ENCODE data around the gene ZNRF3.
"Not testable (repeated sequence)": the region's sequence is repeated elsewhere in the genome, so short reads cannot be mapped to it uniquely, and the experiment has no call there.

Gene ZNRF3

DNA sequence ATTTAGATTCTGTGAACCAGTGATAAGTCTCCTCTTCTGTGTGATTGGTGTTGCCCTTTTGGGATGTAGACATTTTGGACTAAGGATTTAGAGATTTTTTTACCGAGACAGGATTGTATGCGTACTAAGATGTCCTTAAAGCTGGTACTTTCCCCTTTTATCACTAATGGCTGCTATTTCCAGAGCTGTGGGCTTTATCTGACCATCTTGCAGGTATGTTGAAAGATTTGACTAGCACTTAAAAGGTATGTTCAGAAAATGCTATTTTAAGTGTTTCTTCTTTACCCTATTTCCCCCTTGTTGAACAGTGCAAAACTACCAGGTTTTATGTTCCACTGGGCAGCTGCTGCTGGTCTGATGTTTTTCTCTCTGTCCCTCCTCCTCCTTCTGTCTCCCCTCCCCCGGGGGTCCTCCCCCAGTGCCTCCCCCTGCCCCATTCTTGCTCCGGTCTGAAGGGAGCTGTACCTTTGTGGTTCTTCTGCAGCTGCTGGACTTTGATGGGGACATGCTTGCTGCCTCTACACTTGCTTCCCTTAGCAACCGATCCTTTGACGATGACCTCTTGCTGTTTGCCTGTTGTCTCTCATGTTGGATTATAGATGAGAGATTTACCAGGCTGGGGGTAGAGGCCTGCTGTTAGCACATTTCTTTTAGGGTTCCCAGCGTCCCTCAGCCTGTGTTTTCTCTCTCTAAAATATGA is 59.6 kb downstream of the ZNRF3 start:
- Mint-ChIP-seq H3K36me3 (ENCODE audit: low read depth) (peaks cover 14% of the 10 kb centered on the region), H3K9me3 (peaks cover 15% of the 10 kb centered on the region), H3K27me3 (peaks cover 76% of the 10 kb centered on the region), H3K4me3 (no peak overlapping the region), H3K4me1 (ENCODE audit: low read depth) (no peaks in the 10 kb centered on the region), H3K27ac (no peak overlapping the region)

DNA sequence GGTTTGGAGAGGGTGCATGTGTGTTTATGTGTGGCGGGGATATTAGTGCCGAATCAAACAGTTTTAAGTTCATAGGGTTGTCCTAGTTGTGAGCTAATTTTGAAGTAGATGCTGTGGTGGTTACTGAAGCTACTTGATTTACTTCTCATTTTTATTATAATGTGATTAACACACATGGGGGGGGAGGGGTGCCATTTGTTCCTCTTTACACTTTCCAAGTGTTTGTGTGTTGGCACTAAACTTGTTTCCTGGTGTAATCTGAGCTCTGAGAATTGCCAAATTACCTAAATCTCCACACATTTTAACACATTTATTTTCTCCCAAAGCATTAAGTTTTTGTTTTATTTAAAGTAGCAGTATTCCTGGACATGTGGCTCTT is 60.1 kb downstream of the ZNRF3 start:
- Mint-ChIP-seq H3K27ac (no peak overlapping the region), H3K4me3 (no peak overlapping the region), H3K9me3 (peaks cover 18% of the 10 kb centered on the region), H3K4me1 (ENCODE audit: low read depth) (no peaks in the 10 kb centered on the region), H3K36me3 (ENCODE audit: low read depth) (peaks cover 14% of the 10 kb centered on the region), H3K27me3 (peaks cover 74% of the 10 kb centered on the region)

DNA sequence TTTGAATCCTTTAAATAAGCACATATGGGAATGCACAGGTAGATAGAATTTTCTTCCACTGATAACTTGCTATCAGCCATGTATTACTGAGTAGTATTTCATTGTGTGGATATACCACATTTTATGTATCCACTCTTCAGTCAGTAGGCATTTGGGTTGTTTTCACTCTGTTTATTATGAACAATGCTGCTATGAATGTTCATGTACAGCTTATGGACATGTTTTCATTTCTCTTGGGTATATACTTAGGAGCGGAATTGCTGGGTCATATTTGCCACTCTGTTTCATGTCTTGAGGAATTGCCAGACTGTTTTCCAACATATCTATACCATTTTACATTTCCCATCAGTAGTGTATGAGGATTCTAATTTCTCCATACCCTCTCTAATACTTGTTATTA is 63.8 kb downstream of the ZNRF3 start:
- no peak overlapping the region for H3K27ac Mint-ChIP-seq
- no peaks in the 10 kb centered on the region for H3K4me1 Mint-ChIP-seq (ENCODE audit: low read depth)
- peaks cover 19% of the 10 kb centered on the region for H3K9me3 Mint-ChIP-seq
- peaks cover 14% of the 10 kb centered on the region for H3K36me3 Mint-ChIP-seq (ENCODE audit: low read depth)
- H3K4me3 Mint-ChIP-seq: no peak overlapping the region
- peaks cover 76% of the 10 kb centered on the region for H3K27me3 Mint-ChIP-seq

DNA sequence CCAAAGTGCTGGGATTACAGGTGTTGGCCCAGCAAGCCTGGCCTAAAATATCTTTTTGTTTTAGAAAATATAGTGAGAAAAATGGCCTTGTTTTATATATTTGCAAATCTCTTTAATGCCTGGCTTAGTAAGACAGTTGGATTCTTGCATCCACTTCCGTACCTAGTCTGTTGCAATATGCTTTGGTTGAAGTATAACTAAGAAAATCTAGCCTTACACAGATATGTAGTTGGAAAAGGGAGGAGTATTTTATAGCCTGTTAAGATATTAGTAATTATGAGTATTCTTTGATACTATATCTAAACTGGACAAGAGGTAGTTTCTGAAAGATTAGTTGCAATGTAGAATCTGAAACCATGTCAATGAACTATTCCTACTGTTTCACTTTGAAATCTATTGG is 65.1 kb downstream of the ZNRF3 start:
- Mint-ChIP-seq H3K4me1 (ENCODE audit: low read depth) (no peaks in the 10 kb centered on the region), H3K36me3 (ENCODE audit: low read depth) (peaks cover 14% of the 10 kb centered on the region), H3K27ac (no peak overlapping the region), H3K4me3 (no peak overlapping the region), H3K9me3 (peaks cover 19% of the 10 kb centered on the region), H3K27me3 (peaks cover 78% of the 10 kb centered on the region)

DNA sequence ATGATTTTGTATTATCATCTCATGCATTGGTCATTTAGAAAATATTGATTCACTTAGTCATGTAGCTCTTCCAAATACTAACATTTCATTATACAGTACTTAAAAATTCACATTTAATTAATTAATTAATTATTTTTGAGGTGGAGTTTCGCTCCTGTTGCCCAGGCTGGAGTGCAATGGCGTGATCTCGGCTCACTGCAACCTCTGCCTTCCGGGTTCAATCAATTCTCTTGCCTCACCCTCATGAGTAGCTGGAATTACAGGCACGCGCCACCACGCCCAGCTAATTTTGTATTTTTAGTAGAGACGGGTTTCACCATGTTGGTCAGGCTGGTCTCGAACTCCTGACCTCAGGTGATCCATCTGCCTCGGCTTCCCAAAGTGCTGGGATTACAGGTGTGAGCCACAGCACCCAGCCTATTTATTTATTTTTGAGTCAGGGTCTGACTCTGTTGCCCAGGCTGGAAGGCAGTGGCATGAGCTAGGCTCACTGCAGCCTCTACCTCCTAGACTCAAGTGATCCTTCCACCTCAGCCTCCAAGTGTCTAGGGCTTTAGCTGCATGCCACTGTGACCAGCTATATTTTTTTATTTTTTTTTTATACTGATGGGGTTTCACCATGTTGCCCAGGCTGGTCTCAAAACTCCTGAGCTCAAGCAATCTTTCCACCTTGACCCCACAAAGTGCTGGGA is 65.6 kb downstream of the ZNRF3 start:
- Mint-ChIP-seq H3K36me3 (ENCODE audit: low read depth) (peaks cover 14% of the 10 kb centered on the region), H3K9me3 (peaks cover 19% of the 10 kb centered on the region), H3K27me3 (peaks cover 78% of the 10 kb centered on the region)
- H3K27ac Mint-ChIP-seq; H3K4me3 Mint-ChIP-seq; H3K4me1 Mint-ChIP-seq (ENCODE audit: low read depth): not testable (repeated sequence)

DNA sequence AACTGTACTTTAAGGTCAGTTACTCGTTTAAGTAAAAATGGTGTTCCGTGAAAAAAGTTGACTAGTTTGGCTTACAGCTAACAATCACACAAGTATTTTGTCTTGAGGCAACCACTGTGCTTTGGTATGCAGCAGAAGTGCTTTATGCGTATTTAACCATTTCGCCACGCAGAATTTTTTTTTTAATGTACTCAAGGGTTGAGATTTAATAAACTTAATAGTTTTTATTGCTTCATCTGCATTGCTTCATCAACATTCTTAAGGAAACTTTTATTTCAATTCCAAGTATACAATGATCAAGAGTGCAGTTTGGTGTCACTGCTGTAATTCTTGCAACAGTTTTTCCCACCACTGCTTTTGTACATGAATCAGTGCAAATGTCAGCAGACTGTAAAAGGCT is 66.4 kb downstream of the ZNRF3 start:
- Mint-ChIP-seq H3K27ac (no peak overlapping the region), H3K9me3 (peaks cover 19% of the 10 kb centered on the region), H3K4me3 (no peak overlapping the region), H3K4me1 (ENCODE audit: low read depth) (no peaks in the 10 kb centered on the region), H3K27me3 (peaks cover 84% of the 10 kb centered on the region), H3K36me3 (ENCODE audit: low read depth) (peaks cover 14% of the 10 kb centered on the region)

DNA sequence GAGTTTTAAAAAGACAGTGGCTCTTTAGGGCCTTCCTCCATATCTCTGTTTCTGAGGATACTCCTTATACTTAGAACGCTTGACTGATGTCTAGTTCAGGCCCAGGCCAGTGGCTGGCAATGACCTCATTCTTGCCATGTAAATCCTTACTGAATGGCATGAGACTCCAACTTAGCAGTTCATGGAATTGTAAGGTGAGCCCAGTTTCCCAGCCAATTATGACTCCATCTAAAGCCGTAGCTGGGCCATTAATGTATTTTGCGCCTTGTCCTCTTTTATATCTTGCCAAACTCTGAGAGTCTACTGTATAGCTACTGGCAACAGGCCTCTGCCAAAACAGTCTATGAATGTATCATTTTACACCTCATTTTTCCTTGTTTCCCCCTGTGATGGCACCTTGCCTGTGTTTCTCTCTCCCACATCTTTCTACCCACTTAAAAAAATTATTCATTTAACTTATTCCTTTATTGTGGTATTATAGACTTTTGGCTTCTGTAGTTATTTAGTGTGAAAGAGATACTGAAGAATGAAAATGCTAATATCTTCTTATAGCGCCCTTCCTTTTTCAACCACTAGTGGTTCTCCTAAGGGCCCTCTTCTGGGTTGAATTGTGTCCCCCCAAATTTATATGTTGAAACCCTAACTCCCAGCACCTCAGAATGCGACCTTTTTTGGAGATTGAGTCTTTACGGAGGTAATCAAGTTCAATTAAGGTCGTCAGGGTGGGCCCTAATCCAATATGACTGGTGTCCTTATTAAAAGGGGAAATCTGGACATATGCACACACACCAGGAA is 67.4 kb downstream of the ZNRF3 start:
- peaks cover 19% of the 10 kb centered on the region for H3K9me3 Mint-ChIP-seq
- H3K36me3 Mint-ChIP-seq (ENCODE audit: low read depth): peaks cover 14% of the 10 kb centered on the region
- H3K4me3 Mint-ChIP-seq: no peak overlapping the region
- peaks cover 7% of the 10 kb centered on the region for H3K4me1 Mint-ChIP-seq (ENCODE audit: low read depth)
- no peak overlapping the region for H3K27ac Mint-ChIP-seq
- peaks cover 83% of the 10 kb centered on the region for H3K27me3 Mint-ChIP-seq

DNA sequence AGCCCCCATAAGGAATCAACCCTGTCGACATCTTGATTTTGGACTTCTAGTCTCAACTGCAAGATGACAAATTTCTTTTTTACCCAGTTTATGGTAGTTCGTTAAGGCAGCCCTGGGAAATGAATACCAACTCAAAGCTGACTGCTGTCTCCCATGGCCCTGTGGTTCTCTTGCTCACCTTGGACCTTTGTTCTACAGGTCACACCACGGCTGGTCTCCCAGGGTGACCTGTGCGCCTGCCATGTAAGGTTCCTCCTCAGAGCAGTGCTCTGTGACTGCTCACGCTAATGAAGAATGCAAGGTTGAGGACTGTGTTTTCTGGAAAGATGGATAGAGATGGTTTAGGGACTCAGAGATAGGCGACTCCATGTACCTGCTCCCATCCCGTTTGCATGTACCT is 68.2 kb downstream of the ZNRF3 start:
- peaks cover 82% of the 10 kb centered on the region for H3K27me3 Mint-ChIP-seq
- H3K27ac Mint-ChIP-seq: no peak overlapping the region
- H3K4me1 Mint-ChIP-seq (ENCODE audit: low read depth): peaks cover 14% of the 10 kb centered on the region
- no peak overlapping the region for H3K4me3 Mint-ChIP-seq
- peaks cover 15% of the 10 kb centered on the region for H3K9me3 Mint-ChIP-seq
- peaks cover 10% of the 10 kb centered on the region for H3K36me3 Mint-ChIP-seq (ENCODE audit: low read depth)

DNA sequence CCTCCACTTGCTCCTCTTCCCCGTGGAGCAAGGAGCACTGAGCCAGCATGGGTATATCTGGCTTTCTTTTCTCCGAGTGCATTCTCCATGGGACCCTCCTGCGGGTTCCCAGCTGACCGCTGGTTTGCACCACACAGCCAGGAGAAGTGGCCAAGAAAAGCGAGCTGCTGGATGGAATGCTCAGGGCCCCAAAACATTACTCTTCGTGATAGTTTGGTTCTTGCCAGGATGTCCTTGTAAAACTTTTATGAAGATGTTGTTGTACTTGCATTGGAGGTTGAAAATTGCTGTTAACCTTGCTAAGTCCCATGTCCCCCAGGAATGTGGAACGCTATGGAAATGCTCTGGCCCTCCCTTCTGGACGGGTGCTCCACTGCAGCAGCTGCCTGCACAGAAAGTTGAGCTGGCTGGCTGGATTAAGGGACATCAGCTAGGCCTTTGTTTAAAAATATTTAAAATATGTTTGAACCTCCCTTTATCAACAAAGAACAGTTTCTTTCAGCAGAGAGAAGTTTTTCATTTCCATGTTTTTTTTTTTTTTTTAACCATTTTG is 68.7 kb downstream of the ZNRF3 start:
- Mint-ChIP-seq H3K4me3 (no peak overlapping the region), H3K36me3 (ENCODE audit: low read depth) (peaks cover 5% of the 10 kb centered on the region), H3K9me3 (peaks cover 10% of the 10 kb centered on the region), H3K4me1 (ENCODE audit: low read depth) (peaks cover 19% of the 10 kb centered on the region), H3K27me3 (peaks cover 82% of the 10 kb centered on the region), H3K27ac (no peak overlapping the region)

DNA sequence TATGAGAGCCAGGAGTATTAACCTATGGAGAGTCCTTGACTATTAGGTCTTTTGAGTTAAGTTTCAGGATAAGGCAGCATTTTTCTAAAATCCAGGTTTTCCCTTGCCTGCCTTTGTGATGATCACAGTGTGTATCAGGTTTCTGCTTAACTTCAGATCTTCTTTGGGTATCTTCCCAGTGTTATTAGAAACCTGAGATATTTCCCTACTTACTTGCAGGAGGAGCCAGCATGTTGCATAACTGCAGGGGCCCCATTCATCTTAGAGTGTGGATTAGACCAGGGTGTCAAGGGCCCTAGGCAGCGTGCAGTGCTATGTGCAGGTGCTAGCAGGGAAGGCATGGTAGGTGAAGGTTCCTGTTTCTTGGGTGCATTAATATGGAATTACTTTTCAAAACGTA is 69.5 kb downstream of the ZNRF3 start:
- peaks cover 84% of the 10 kb centered on the region for H3K27me3 Mint-ChIP-seq
- H3K4me3 Mint-ChIP-seq: no peak overlapping the region
- peaks cover 4% of the 10 kb centered on the region for H3K9me3 Mint-ChIP-seq
- H3K4me1 Mint-ChIP-seq (ENCODE audit: low read depth): peaks cover 19% of the 10 kb centered on the region
- no peak overlapping the region for H3K27ac Mint-ChIP-seq
- H3K36me3 Mint-ChIP-seq (ENCODE audit: low read depth): no peaks in the 10 kb centered on the region

DNA sequence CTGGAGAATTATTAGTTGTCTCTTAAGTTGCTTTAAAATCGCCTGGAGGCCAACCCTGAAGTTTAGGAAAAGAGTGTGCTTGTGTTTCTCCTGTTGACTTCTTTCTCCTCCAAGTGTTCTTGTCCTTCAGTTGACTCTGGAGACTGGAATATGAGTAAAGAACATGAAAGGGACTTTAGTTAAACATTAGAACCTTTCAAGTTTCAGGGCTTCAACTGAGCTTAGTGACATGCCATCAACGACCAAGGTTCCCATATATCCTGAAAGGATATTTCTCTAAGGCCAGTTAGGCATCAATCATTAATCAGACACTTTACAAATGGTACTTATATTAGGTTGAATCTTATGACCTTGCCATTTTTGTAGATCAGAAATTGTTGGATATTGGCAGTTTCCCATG is 70.0 kb downstream of the ZNRF3 start:
- peaks cover 2% of the 10 kb centered on the region for H3K9me3 Mint-ChIP-seq
- H3K27ac Mint-ChIP-seq: no peak overlapping the region
- peaks cover 19% of the 10 kb centered on the region for H3K4me1 Mint-ChIP-seq (ENCODE audit: low read depth)
- H3K4me3 Mint-ChIP-seq: no peak overlapping the region
- H3K27me3 Mint-ChIP-seq: peaks cover 86% of the 10 kb centered on the region
- H3K36me3 Mint-ChIP-seq (ENCODE audit: low read depth): no peaks in the 10 kb centered on the region

DNA sequence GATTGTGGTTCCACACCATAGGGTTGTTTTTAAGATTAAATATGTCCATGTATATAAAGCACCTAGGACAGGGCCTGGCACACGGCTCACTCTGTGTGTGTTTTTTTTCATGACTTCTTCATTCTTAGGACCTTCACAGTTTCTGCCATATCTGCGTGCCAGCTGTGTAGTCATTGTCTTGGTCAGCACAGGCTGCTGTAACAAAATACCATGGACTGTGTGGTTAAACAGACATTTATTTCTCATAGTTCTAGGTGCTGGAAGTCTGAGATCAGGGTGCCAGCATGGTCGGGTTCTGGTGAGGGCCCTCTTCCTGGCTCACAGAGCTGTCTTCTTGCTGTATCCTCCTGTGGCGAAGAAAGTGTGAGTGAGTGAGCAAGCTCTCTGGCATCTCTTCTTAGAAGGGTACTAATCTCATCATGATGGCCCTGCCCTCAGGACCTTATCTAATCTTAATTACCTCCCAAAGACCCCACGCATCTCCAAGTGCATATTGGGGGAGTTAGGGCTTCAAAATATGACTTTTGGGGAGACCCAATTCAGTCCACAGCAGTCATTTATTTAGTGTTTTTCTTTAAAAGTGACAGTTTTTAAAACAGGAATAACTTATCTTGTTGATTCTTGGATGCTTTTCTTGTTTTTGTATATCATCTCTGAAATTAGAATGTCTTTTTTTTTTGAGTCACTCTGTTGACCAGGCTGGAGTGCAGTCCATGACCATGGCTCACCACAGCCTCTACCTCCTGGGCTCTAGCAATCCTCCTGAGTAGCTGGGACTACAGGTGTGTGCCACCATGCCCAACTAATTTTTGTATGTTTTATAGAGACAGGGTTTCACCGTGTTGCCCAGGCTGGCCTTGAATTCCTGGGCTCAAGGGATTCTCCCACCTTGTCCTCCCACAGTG is 70.9 kb downstream of the ZNRF3 start:
- Mint-ChIP-seq H3K4me3 (no peak overlapping the region), H3K27ac (no peak overlapping the region), H3K36me3 (ENCODE audit: low read depth) (no peaks in the 10 kb centered on the region), H3K4me1 (ENCODE audit: low read depth) (peaks cover 19% of the 10 kb centered on the region), H3K27me3 (peaks cover 91% of the 10 kb centered on the region), H3K9me3 (no peaks in the 10 kb centered on the region)

DNA sequence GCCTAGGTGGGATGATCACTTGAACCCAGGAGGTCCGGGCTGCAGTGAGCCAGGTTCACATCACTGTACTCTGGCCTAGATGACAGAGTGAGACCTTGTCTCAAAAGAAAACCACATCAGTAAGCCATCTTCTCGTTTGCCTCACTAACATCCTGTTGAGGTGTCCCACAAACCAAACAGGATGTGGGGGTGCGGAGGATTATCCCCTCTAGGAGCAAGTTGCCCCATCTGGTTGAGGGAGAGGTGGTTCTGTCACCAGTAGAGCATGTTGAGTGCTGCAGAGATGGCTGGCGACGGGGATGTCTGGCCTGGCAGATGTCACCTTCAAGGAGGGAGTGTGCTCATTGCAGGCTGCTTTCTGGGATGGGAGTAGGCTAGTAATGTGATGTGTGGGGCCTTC is 72.4 kb downstream of the ZNRF3 start:
- Mint-ChIP-seq H3K4me1 (ENCODE audit: low read depth) (peaks cover 25% of the 10 kb centered on the region), H3K36me3 (ENCODE audit: low read depth) (no peaks in the 10 kb centered on the region), H3K27me3 (peaks cover 91% of the 10 kb centered on the region), H3K9me3 (no peaks in the 10 kb centered on the region), H3K4me3 (peak overlapping the region; percentile 27), H3K27ac (peak overlapping the region; percentile 69)

DNA sequence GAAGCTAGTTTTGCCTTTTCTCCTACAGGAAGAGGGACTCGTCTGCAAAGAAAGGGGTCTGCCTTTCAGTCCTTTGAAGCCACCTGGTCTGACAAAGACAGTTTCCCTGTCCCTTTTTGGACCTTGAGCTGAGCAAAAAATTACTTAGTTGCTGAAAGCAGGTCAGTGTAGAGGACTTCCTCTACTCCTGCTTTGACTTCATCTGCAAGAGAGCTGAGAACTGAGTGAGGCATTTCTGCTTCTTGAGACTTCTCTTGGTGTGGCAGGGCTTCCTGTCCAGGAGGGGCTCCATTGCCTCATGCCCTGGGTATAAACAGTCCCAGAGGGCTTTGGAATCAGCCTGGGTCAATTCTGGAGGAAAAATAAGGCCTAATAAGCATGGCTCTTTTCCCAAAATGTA is 73.1 kb downstream of the ZNRF3 start:
- Mint-ChIP-seq H3K27me3 (peaks cover 90% of the 10 kb centered on the region), H3K4me3 (no peak overlapping the region), H3K27ac (no peak overlapping the region), H3K4me1 (ENCODE audit: low read depth) (peaks cover 32% of the 10 kb centered on the region), H3K9me3 (peaks cover 4% of the 10 kb centered on the region), H3K36me3 (ENCODE audit: low read depth) (no peaks in the 10 kb centered on the region)

Data from stimulated activated naive CD8-positive, alpha-beta T cell treated with anti-CD3 and anti-CD28 coated beads, Interleukin-15, Interleukin-2, amounts not matched to agents 100 ng/mL and 50 ng/mL, for 24 hours (primary cell).